Cardiac septum (tissue), 1 donor: ENCODE data around the gene GLOD5. TPM values are rescaled to one million over a fixed set of nuclear protein-coding genes. Genes with fewer than 3 reads are reported as not detected.

Source experiments
- DNase-seq: peaks from one replicate; pipeline ENCODE4 v3.0.0-alpha.2; 2020; ENCODE audit warnings: low spot score
- intact Hi-C: fragments of 100-400 bp; cut with DNase I; formaldehyde crosslinking; loops from one replicate; pipeline ENCODE4 v1.14.0; 2022
- total RNA-seq: library from RNA; stranded (reverse); fragmentation: NEBNext Ultra II Directional; extraction: Animal tissue kit (Norgen Biotek cat#: 25700); gene quantifications from one replicate; pipeline ENCODE4 v1.2.1, GENCODE V29; 2021
- donor health status: DM: no; HTN: no; CAD: no.

GLOD5 gene
- total RNA-seq, 1 donor from 2014 or later, result not detected

GRCh38 chrX:48790477-48790876 is 28.9 kb downstream of the GLOD5 start:
- intact Hi-C loops, result no loop called here
- DNase-seq, result no peak

DNA sequence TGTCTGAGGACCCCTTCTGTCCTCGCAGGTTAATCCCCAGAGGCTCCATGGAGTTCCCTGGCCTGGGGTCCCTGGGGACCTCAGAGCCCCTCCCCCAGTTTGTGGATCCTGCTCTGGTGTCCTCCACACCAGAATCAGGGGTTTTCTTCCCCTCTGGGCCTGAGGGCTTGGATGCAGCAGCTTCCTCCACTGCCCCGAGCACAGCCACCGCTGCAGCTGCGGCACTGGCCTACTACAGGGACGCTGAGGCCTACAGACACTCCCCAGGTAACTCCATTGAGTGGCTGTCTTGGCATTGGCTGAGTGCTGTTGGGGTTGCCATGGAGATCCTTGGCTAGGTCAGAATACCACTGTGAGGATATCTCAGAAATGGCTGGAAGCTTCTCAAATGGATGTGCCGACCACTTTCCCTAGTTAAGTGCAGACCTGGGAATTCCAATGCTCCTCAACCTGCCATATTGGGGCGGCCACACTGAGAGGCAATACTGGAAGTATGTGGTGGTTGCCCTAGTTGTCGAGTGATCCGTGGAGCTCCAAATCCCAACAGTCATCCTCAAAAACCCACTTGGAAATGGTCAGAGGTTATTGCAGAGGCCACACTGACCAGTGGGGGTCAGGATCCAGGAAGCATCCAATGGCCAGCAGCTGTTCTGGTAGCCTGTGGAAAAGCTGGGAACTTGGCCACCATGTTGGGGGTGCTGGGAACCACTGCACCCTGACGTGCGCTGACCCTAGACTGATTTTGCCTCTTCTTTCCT is 29.7 kb downstream of the GLOD5 start:
- no peak for DNase-seq
- intact Hi-C loops, result no loop called here

GRCh38 chrX:48792219-48792618 is 30.7 kb downstream of the GLOD5 start:
- intact Hi-C loops, result no loop called here
- DNase-seq, result no peak

DNA sequence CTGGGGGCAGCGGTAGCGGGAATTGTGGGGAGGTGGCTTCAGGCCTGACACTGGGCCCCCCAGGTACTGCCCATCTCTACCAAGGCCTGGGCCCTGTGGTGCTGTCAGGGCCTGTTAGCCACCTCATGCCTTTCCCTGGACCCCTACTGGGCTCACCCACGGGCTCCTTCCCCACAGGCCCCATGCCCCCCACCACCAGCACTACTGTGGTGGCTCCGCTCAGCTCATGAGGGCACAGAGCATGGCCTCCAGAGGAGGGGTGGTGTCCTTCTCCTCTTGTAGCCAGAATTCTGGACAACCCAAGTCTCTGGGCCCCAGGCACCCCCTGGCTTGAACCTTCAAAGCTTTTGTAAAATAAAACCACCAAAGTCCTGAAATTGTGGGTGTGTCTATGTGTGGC is 32.4 kb downstream of the GLOD5 start:
- intact Hi-C loops, result no loop called here
- DNase-seq, result no peak

DNA sequence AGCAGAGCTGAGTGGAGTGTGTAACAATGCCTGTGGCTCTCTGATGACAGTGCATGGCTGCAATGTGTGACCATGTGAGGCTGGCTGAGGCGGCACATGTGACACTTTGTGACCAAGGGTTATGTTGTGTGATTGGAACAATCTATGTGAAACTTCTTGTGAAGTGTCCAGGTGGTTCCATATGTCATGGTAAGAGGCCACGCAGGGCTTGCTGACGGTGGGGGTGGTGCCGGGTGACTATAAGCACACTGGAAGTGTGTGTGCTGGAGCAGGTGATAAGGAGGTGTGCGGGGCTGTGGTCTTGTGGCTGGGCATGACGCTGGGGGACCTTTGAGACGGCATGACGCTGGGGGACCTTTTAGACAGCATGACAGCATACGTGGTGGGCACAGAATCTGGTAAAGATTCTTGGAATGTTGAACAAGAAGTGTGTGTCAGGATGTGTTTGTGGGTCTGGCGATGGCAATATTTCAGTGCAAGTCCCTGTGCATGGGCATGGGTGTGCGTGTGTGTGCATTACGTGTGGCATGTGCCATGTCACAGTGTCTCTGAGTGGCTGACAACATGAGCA is 32.9 kb downstream of the GLOD5 start:
- intact Hi-C loops, result no loop called here
- no peak for DNase-seq

DNA sequence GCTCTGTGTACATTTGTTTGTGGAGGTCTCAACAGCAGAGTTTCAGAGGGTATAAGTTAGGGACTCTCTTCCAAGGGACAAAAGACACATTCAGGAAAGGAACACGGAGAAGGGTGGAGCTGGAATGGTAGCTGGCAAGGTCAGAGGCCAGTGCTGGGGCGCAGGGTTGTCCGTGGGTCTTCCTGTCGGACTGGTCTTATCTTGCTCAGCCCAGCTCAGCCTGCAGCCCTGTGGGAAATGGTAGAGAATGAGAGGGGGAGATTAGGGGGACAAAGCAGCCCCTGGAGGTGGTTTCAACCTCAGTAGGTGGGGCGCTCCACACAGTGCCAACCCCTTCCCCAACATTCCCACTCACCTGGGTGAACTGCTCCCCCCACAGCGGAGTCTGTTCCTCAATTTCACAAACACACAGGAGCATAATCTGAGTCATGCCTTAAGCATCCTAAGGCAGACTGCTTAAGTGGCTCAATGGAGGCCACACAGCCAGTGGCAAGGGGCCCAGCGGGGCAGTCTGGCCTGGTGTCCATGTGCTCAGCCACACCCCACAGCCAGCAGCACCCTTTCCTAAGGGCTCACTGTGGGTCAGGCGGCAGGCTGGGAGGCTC is 33.5 kb downstream of the GLOD5 start:
- no peak for DNase-seq
- intact Hi-C loops, result no loop called here

DNA sequence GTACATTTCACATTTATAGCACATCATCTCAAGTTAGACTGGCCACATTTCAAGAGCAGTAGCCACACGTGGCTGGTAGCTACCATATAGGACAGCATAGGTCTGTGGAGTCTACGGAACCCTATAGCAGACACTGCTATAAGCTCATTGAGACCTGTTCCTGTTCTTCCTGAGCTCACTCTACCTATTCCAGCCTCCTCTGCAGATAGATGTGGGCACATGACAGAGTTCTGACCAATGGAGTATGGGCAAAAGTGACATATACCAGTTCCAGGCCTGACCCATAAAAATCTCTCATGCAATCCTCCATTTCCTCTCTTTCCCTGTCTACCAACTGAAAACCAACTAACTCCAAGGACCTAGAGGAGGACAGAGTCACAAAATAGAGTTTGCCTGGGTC is 36.8 kb downstream of the GLOD5 start:
- intact Hi-C loops, result no loop called here
- DNase-seq, result no peak

- intact Hi-C loops, result loop anchor here (5.0 to 10.0 kb wide), 4 partner anchors 63 to 242 kb away; partner anchors contain the start of genes SUV39H1 and TFE3
- DNase-seq, result no peak
Measured at GRCh38 chrX:48800574-48801279, 39.2 kb downstream of the GLOD5 start.

- intact Hi-C loops, result loop anchor here (5.0 to 10.0 kb wide), 4 partner anchors 64 to 241 kb away; partner anchors contain the start of genes SUV39H1 and TFE3
Measured at GRCh38 chrX:48801280-48802088, 39.9 kb downstream of the GLOD5 start, which contains the start of gene HDAC6. HDAC6 (plus strand) TSS chrX:48802067; CDS start chrX:48802693, 626 bp downstream.

DNA sequence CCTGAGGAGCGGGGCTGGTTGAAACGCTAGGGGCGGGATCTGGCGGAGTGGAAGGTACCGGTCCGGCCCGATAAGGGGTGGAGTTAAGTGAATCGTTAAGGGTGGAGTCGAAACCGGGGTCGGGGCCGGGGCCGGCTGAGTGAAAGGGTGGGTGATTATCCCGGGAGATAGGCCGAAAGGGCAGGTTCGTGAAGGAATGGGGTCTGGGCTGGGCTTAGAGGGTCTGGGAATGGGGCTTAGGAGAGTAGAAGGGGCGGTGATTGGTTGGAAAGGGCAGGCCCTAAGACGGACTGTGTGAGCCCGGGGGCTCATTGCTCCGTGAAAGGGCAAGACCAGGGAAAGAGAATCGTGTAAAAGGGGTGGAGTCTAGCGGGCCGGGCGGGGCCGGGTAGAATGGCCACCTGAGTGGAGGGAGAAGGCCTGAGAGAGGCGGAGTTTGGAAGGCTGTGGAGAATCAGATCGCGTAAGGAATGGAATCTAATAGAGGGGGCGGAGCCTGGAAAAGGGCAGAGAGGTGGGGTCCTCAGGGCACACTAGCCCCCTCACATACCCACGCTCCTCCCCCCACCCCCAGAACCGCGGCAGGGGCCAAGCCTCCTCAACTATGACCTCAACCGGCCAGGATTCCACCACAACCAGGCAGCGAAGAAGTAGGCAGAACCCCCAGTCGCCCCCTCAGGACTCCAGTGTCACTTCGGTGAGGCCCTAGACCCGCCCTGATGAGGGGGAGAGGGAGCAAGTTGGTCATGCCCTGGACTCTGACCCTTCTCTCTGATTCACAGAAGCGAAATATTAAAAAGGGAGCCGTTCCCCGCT is 40.8 kb downstream of the GLOD5 start:
- intact Hi-C loops, result loop anchor here (5.0 to 10.0 kb wide), 4 partner anchors 65 to 240 kb away; partner anchors contain the start of genes SUV39H1 and TFE3
- DNase-seq, result peak; percentile 85

More at GRCh38 chrX:48801280-48802088, 39.9 kb downstream of the GLOD5 start, which contains the start of gene HDAC6:
- DNase-seq, result peak; percentile 97

GRCh38 chrX:48802905-48803200 is 41.3 kb downstream of the GLOD5 start:
- intact Hi-C loops, result loop anchor here (5.0 to 10.0 kb wide), 4 partner anchors 66 to 239 kb away; partner anchors contain the start of genes SUV39H1 and TFE3
- DNase-seq, result no peak

DNA sequence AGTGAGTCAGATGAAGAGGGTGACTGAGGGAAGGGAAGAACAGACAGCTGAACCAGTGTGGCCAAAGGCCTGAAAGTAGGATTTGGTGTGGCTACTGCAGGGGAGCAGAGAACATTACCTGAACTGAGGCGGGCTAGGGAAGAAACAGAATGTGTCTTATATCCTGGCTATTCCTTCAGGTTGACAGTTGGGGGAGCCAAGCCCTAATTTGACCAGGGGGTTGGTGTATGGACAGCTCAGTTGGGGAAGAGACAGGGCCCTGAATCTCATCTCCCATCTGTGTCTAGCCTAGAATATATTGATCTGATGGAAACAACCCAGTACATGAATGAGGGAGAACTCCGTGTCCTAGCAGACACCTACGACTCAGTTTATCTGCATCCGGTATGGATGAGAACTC is 44.5 kb downstream of the GLOD5 start:
- intact Hi-C loops, result loop anchor here (10.0 kb wide), 1 partner anchor 111 kb away; the partner anchor contains the start of gene SUV39H1
- DNase-seq, result no peak

GRCh38 chrX:48813644-48814043 is 52.1 kb downstream of the GLOD5 start:
- no peak for DNase-seq
- intact Hi-C loops, result no loop called here

DNA sequence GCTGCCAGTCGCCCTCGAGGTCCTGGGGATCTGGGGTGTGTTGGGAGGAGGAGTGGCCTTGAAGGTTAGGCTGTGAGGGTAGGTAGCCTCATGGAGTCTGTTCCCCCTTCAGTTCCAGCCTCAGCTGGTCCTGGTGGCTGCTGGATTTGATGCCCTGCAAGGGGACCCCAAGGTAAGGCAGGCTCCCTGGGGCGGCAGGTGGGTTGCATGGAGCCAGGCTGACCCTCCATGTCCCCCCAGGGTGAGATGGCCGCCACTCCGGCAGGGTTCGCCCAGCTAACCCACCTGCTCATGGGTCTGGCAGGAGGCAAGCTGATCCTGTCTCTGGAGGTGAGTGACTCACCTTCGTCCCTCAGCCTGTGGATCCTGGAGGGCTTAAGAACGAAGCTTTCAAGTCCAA is 53.2 kb downstream of the GLOD5 start:
- intact Hi-C loops, result no loop called here
- no peak for DNase-seq

GRCh38 chrX:48815266-48815665 is 53.7 kb downstream of the GLOD5 start:
- intact Hi-C loops, result no loop called here
- no peak for DNase-seq

- intact Hi-C loops, result no loop called here
- no peak for DNase-seq
Measured at GRCh38 chrX:48816014-48816810, 54.7 kb downstream of the GLOD5 start.

DNA sequence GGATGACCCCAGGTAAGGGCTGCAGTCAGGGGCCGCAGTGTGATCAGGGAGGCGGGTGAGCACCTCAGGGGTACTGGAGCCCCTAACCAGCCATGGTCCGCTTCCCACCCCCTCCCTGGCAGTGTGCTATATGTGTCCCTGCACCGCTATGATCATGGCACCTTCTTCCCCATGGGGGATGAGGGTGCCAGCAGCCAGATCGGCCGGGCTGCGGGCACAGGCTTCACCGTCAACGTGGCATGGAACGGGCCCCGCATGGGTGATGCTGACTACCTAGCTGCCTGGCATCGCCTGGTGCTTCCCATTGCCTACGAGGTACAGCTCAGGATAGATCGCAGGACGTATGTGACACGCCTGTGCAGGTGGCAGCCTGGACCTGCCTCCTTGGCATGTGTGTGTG is 56.6 kb downstream of the GLOD5 start:
- intact Hi-C loops, result no loop called here

GRCh38 chrX:48818866-48819265 is 57.3 kb downstream of the GLOD5 start:
- no peak for DNase-seq
- intact Hi-C loops, result no loop called here

More for the DNA sequence above, 56.6 kb downstream of the GLOD5 start:
- no peak for DNase-seq
